ENCODE results near the gene ADGRL1. TPM values are rescaled to one million over a fixed set of nuclear protein-coding genes. Genes with fewer than 3 reads are reported as not detected.

The ADGRL1 gene
- total and polyA plus RNA-seq, 2 donors (not counting 1 experiment from before 2014, with no cell fraction given), result 0.64 to 1.8 TPM

- H3K4me3 ChIP-seq (ENCODE audit: control extremely low read depth in 1 of 5, extremely low read depth in 1 of 5, insufficient read depth in 1 of 5, low read depth in 2 of 5, low read length in 4 of 5), result no peak overlapping the region
- ChIA-PET CTCF (no interaction called here), POLR2A (no interaction called here)
- DNase-seq (no peak), ATAC-seq (ENCODE audit: low read depth) (no peak)
- TF ChIP-seq EZH2 (IDR thresholded peaks at IDR 0.05; ENCODE audit: borderline replicate concordance, insufficient read depth, low read depth, low read length, poor library complexity, severe bottlenecking) (no peak), CTCF (IDR thresholded peaks at IDR 0.05) (no peak)
- H4K20me1 ChIP-seq (ENCODE audit: control insufficient read depth, insufficient read depth, low read length, poor library complexity, severe bottlenecking), result peaks cover 12% of the 10 kb centered on the region
- peaks cover 0 to 16% of the 10 kb centered on the region in 2 experiments for H3K36me3 ChIP-seq (replicated peaks in 1 of 2; ENCODE audit: control extremely low read depth in 1 of 2, control insufficient read depth in 1 of 2, extremely low read depth in 1 of 2, insufficient read depth in 2 of 2, low read length in 1 of 2)
- Mint-ChIP-seq H3K4me3 (no peak overlapping the region), H3K4me1 (no peaks in the 10 kb centered on the region), H3K9me3 (ENCODE audit: insufficient read depth) (no peaks in the 10 kb centered on the region), H3K27me3 (no peaks in the 10 kb centered on the region), H3K27ac (no peak overlapping the region)
- no peak overlapping the region for H3K4me2 ChIP-seq (replicated peaks; ENCODE audit: low read depth, low read length, poor library complexity, severe bottlenecking)
- WGBS (ENCODE audit: insufficient coverage), result 97% methylated on average over 16 of the region's 16 CpGs
- no peak overlapping the region for H2AFZ ChIP-seq (ENCODE audit: insufficient read depth, low read depth, low read length, poor library complexity, severe bottlenecking)
- no peak overlapping the region for H3K9ac ChIP-seq (ENCODE audit: low read length)
- H3K4me1 ChIP-seq (ENCODE audit: control insufficient read depth in 2 of 2, insufficient read depth in 2 of 2, low read length in 2 of 2), result no peaks in the 10 kb centered on the region
- intact Hi-C loops (cut with micrococcal nuclease), result no loop called here
- no peaks in the 10 kb centered on the region for H3K27me3 ChIP-seq (replicated peaks in 1 of 4; ENCODE audit: control extremely low read depth in 1 of 4, control insufficient read depth in 3 of 4, insufficient read depth in 4 of 4, low read length in 3 of 4)
- H3K9me3 ChIP-seq (ENCODE audit: control extremely low read depth in 1 of 3, control insufficient read depth in 2 of 3, insufficient read depth in 1 of 3, low read length in 2 of 3), result no peaks in the 10 kb centered on the region
- peaks cover 19% of the 10 kb centered on the region for H3K79me2 ChIP-seq (ENCODE audit: control insufficient read depth, insufficient read depth, low read length)
- no peak overlapping the region for H3K27ac ChIP-seq (ENCODE audit: low read length in 2 of 2)
Observed at GRCh38 chr19:14106840-14107239, 99.1 kb downstream of the ADGRL1 start.

GRCh38 chr19:14105680-14106079, 100.3 kb downstream of the ADGRL1 start:
- H3K9me3 ChIP-seq (ENCODE audit: control extremely low read depth in 1 of 3, control insufficient read depth in 2 of 3, insufficient read depth in 1 of 3, low read length in 2 of 3), result no peaks in the 10 kb centered on the region
- H4K20me1 ChIP-seq (ENCODE audit: control insufficient read depth, insufficient read depth, low read length, poor library complexity, severe bottlenecking), result peaks cover 5% of the 10 kb centered on the region
- POLR2A ChIA-PET, result no interaction called here
- peaks cover 9% of the 10 kb centered on the region for H3K79me2 ChIP-seq (ENCODE audit: control insufficient read depth, insufficient read depth, low read length)
- Mint-ChIP-seq H3K9me3 (ENCODE audit: insufficient read depth) (no peaks in the 10 kb centered on the region), H3K4me3 (no peak overlapping the region), H3K4me1 (no peaks in the 10 kb centered on the region), H3K27me3 (no peaks in the 10 kb centered on the region), H3K27ac (no peak overlapping the region)
- intact Hi-C loops (cut with micrococcal nuclease), result no loop called here
- CTCF ChIA-PET, result no interaction called here
- H3K4me1 ChIP-seq (ENCODE audit: control insufficient read depth in 2 of 2, insufficient read depth in 2 of 2, low read length in 2 of 2), result no peaks in the 10 kb centered on the region
- H3K4me3 ChIP-seq (ENCODE audit: control extremely low read depth in 1 of 5, extremely low read depth in 1 of 5, insufficient read depth in 1 of 5, low read depth in 2 of 5, low read length in 4 of 5), result no peak overlapping the region
- TF ChIP-seq EZH2 (IDR thresholded peaks at IDR 0.05; ENCODE audit: borderline replicate concordance, insufficient read depth, low read depth, low read length, poor library complexity, severe bottlenecking) (no peak), CTCF (IDR thresholded peaks at IDR 0.05) (no peak)
- H3K4me2 ChIP-seq (replicated peaks; ENCODE audit: low read depth, low read length, poor library complexity, severe bottlenecking), result no peak overlapping the region
- no peak overlapping the region for H3K9ac ChIP-seq (ENCODE audit: low read length)
- H3K27me3 ChIP-seq (replicated peaks in 1 of 4; ENCODE audit: control extremely low read depth in 1 of 4, control insufficient read depth in 3 of 4, insufficient read depth in 4 of 4, low read length in 3 of 4), result no peaks in the 10 kb centered on the region
- 98% methylated on average over 7 of the region's 8 CpGs for WGBS (ENCODE audit: insufficient coverage)
- ATAC-seq (ENCODE audit: low read depth) (no peak), DNase-seq (no peak)
- H3K27ac ChIP-seq (ENCODE audit: low read length in 2 of 2), result no peak overlapping the region
- H2AFZ ChIP-seq (ENCODE audit: insufficient read depth, low read depth, low read length, poor library complexity, severe bottlenecking), result no peak overlapping the region
- peaks cover 0 to 21% of the 10 kb centered on the region in 2 experiments for H3K36me3 ChIP-seq (replicated peaks in 1 of 2; ENCODE audit: control extremely low read depth in 1 of 2, control insufficient read depth in 1 of 2, extremely low read depth in 1 of 2, insufficient read depth in 2 of 2, low read length in 1 of 2)

All from B cell (primary cell).